ENCODE data around the gene SIMC1.
"Not testable (repeated sequence)": the region's sequence is repeated elsewhere in the genome, so short reads cannot be mapped to it uniquely, and the experiment has no call there.

GRCh38 chr5:176235155-176235554, 3.1 kb upstream of the SIMC1 start:
- TF ChIP-seq CTCF (IDR thresholded peaks at IDR 0.05): peak; percentile 51
- TF ChIP-seq EZH2 (IDR thresholded peaks at IDR 0.05): not testable (repeated sequence)
